Right hindlimb (tissue), 1 donor: ENCODE data around the gene BMPR2.
A peak's percentile ranks its signal among the peaks of the same experiment; 100 is the strongest.
"Not testable (repeated sequence)": the region's sequence is repeated elsewhere in the genome, so short reads cannot be mapped to it uniquely, and the experiment has no call there.

ENCODE experiments used
- DNase-seq: peaks from one replicate; pipeline ENCODE4 v3.0.0-alpha.2; 2018

Gene BMPR2

DNA sequence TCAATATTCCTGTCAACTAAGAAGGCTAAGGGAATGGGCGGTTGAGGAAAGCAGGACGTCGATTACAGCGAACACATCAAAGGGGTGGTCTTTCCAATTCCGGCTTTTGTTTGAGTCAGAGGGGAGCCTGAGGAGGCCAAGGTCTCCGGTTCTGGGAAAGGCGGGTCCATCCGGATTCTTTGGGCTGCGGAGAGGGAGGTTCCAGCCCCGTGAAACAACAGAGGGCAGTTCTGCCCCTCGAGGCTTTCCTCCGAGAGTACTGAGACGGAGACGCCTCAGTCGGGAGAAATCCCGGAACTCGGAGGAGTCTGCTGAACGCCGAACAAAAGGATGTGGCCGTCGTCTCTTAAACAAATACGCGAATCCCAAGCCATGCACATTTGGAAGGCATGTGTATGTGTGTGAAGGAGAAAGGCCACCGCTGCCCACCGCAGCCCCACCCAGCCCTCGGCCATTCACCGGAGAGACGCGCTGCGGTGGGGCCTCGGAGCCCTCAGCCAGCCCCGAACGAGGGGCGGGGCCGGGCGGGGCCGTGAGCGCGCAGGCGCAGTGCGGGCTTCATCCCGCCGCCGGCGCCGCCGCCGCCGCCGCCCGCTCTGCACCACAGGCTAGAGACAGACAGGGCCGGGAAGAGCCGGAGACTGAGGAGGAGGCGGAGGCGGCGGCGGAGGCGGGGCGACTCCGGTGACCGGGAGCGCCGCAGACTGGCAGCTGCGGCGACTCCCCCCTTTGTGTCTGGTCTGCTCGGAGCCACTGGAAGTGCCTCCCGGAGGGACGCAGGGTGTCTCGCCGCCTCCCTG lies at the start of gene BMPR2:
TSS of gene BMPR2 (plus strand) at position 719 of the 800 bp plus-strand sequence. CDS start 1,148 bp downstream, outside the sequence.
- DNase-seq = peak; percentile 95

DNA sequence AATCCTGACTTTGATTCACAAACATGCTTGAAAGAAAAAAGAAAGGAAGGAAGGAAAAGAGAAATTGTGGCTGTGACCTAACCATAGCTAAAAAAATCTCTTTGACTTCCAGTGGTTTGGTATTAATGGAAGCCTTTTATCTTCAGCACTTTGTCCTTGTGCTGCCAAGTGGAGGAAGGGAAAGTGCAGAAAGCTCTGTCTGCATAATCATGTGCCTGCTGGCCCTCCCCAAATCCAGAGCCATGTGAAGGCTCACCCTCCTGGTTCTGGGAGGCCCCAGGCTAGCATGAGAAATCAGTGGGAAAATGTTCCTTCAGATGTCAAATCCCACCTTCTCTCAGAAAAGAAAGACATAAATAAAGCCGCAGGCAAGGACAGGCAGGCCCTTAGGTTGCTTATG lies 48.3 kb upstream of the BMPR2 start:
- DNase-seq = no peak

DNA sequence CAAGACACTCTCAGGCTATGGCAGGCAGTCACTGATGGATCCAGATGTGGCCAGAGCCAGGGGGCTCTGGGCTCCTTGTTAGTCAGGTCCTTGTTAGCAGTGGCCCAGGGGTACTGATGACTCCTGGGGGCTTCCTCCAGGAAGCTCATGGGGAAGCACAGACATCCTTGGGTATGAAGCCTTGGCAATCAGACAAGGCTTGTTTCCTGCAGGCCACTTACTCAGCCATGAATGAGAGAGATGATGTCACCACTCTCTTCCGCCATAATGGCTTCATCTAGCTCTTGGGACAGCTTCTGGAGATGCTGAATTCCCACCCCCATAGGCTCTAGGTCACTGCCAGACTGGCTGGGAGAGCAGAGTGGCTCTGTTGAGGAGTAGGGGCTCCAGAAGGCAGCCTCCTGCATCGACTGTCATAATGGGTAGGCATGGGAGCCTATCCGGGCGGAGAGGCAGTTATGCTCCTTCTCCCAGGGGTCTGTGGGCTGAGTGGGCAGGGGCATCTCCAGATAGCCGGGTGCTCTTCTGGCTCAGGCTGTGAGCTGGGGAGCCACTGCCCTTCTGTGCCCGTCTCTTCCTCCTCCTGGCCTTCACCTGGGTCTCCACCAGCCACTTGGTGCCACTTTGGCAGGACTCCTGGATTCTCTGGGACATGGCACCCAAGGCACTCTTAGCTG lies 40.2 kb upstream of the BMPR2 start:
- no peak for DNase-seq

DNA sequence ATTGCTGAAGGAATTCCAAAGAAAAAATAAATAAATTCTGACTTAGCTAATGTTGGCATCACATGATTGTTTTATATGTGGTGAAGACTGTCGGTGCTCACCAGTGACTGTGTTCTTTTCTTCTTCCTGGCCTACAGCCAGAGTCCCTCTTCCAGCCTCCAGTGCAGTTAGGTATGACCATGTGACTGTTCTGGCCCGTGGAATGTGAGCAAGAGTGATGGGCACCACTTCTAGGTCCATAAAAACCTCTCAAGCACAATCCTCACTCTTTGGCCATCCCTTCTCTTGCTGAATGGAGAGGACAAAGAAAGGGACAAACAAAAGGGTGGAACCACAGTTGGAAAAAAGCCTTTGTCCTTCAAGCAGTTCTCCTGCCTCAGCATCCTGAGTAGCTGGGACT lies 39.0 kb upstream of the BMPR2 start:
- no peak for DNase-seq

DNA sequence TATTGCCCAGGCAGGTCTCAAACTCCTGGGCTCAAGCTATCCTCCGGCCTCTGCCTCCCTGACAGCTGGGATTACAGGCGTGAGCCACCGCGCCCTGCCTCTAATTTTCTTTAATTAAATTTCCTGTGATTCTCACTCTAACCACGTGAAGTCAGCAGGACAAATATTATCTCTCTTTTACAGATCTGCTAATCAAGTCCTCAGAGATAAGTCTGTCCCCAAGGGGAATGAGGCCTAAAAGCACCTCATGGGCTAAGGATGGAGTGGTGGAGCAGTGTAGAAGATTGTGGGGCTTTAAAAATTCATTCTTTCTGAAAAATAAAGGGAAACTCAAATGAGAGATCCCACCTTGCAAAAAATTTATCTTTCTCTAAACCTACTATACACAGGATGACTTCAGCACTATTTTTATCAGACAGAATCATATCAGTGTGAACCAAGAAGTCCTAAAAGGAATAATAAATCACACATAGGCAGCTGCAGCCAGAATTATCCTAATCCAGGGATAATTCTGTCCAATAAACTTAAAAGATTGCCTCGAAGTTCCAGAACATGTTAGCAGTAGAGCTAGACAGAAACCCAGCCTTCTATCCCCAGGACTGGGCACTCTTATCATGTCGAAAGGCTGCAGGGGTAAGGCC lies 38.3 kb upstream of the BMPR2 start:
- DNase-seq = no peak

DNA sequence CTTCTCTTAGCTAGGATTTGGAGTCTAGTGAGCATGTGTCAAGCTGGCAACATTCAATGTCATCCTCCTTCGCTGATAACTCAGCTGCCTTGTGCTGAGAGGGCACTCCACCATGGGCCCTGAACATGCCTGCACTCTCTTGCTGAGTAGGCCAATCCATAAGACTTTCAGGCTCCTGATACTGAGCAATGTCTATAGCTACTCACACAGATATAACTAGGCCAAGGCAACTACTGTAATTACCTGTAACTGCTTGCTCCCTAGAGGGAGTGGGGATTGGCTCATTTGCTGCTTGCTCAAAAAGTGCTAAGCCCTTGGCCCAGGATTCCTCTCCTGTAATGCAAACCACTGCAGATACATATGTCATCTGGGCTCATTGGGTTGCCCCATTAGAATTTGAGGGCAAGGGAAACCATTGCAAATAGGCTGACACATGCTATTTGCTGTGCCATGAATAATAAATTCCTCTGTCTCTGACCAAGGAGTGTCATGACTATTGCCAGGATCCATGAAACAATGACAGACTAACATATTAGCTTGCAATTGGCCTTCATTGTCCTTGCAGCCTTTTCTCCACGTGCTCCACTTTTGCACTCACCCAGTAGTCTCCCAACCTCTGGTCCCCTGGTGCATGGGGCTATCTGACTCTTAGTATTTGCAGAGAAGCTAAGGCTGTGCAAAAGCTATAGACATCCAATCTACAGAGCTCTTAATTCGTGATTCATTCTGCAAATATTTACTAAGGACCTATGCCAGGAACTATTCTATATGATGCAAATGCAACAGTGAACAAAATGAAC lies 36.9 kb upstream of the BMPR2 start:
- no peak for DNase-seq

DNA sequence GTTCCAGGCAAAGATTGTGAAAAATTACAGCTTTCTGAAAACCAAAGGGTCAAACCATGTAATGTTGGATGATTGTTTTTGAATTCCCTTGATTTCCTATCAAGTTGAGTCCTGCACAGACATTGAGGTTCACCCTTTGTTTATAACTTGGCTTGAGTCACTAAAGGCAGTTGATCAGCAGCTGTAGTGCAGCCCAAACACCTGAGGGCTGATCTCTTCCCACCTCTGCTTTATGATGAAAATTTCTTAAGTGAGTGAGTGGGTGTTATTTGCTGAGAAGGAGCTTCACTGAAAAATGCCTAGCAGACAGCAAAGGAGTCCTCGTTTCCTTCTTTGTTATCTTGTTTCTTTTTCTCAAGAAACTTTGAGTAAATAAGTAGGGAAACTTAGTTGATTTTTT lies 31.9 kb upstream of the BMPR2 start:
- no peak for DNase-seq

DNA sequence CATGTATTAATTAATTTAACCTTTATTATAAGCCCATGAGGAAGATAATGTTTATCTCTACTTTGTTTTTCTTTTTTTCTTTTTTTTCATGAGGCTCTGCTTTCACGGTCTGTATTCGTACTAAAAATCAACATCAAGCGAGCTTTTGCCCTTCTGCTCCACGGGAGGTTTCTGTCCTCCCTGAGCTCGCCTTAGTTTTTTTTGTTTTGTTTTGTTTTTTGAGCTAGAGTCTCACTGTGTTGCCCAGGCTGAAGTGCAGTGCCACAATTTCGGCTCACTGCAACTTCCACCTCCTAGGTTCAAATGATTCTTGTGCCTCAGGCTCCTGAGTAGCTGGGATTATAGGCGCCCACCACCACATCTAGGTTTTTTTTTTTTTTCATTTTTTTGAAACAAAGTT lies 29.9 kb upstream of the BMPR2 start:
- no peak for DNase-seq

DNA sequence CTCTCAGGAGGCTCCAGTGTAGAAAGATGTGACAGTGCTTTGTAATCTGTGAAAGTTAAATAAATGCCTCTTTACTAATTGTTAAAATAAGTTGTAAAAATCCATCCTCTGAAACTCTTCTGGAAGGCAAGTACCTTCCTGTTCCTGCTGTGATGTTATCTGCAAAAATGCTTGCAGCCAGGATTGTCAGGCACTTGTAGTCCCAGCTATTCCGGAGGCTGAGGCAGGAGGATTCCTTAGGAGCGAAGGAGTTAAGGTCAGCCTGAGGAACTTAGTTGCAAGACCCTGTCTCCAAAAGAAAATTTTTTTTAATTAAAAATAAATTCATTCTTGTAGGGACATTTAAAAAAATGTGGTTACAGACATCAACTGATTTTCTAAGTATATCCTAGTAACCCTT lies 22.7 kb upstream of the BMPR2 start:
- DNase-seq = no peak

DNA sequence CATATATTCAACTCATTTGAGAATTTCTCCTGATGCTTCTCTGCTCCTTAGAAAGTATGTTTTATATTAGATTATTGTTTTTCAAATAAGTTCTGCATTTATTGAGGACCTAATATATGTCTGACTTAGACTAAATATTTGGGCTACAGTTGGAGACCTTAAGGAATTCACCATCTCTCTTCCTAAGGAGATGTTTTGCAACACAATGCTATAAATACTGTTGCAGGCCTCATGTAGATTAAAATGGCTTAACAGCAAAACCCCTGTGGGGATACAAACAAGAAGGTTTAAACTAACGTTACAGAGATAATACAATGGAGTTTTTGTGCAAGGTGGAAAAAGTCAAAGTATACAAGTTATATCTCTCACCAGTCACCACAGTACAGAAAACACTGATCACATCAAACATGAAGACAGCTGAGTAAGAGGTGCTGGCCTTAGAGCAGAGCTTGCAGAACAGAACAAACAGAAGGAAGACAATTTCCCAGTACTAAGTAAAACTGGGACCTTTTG lies 20.1 kb upstream of the BMPR2 start:
- DNase-seq = no peak

DNA sequence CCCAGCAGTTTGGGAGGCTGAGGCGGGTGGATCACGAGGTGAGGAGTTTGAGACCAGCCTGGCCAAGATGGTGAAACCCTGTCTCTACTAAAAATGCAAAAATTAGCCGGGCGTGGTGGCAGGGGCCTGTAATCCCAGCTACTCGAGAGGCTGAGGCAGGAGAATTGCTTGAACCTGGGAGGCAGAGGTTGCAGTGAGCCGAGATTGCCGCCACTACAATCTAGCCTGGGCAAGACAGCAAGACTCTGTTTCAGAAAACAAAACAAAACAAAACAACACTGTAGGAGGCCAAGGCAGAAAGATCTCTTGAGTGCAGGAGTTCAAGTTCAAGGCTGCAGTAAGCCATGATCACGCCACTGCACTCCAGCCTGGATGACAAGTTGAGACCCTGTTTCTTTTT lies 17.2 kb upstream of the BMPR2 start:
- not testable (repeated sequence) for DNase-seq

DNA sequence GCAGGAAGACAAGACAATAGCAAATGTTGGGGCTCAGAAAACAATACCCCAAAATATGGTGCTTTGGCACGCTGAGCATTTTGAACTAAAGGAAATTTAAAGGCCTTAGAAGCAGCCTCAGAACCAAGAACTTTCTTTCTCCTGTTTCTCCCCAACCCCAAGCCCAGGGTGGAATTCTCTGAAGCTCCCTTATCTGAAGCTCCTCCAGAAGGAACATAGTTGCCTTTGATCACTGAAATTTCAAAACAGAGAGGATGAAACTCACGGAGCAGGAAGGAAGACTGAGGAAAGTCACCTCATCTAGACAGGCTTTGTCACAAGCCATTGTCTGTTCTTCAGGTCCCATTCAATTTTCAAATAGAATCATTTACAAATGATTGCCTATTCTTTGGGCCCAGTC lies 15.5 kb upstream of the BMPR2 start:
- no peak for DNase-seq

DNA sequence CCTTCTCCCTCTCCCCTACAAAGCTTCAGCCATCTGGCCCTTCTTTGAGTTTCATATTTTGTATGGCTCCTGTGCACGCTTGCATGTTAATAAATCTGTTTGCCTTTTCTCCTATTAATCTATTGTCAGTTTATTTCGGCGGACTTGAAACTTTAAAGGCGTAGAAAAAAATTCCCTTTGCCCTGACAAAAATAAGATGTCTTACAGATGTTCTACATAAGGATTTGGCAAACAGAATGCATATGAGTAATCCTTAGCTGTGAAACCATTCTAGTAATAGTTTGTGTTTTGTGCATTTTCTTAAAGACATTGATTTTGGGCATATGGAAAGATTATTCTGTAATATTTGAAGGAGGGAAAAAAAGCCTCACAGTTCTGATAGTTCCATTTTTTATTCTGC lies 15.0 kb upstream of the BMPR2 start:
- DNase-seq = no peak

DNA sequence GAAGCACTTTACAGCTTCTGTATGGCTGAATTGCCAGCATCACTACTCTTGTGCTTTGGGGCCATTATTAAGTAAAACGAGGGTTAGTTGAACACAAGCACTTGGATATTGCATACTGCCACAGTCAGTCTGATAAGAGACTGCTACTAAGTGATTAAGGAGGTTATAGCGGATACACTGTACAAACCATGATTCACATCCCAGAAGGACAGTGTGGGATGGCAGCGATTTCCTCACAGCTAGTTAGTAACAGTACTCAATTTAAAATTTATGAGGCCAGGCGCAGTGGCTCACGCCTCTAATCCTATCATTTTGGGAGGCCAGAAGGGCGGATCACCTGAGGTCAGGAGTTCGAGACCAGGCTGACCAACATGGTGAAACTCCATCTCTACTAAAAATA lies 2.6 kb upstream of the BMPR2 start:
- DNase-seq = no peak

DNA sequence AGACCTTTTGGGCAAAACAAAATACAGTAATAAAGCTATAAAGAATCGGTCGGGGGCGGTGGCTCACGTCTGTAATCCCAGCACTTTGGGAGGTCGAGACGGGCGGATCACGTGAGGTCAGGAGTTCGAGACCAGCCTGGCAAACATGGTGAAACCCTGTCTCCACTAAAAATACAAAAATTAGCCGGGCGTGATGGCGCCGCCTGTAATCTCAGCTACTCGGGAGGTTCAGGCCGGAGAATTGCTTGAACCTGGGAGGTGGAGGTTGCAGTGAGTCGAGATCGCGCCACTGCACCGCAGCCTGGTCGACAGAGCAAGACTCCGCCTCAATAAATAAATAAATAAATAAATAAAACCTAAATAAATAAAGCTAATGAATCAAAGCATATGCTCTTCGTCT lies 1.7 kb upstream of the BMPR2 start:
- not testable (repeated sequence) for DNase-seq

DNA sequence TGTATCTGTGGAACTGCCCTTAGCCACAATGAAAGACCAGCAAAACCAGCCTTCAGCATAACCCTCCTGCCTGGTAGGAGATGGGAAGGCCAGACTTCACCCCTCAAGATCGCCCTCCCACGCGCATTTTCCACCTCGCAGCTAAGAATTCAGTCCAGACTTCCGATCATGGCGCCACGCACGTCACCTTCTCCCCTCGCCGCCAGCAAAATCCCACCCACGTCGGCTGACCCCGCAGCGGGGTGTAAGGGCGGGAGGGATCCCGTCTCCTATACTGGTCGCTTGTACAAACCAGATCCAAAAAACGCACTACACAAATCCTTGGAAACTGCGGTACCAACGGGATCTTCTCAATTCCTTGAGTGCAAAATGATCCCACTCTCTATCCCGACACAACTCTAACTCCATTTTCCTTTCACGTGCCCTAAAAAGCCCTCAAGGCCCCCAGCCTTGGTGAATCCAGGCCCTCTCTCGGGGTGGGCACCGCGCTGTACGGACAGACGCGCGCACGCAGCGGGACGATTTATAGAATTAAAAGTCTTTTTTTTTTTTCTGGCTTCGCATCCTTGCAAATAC lies 1.0 kb upstream of the BMPR2 start:
- peak; percentile 91 for DNase-seq

DNA sequence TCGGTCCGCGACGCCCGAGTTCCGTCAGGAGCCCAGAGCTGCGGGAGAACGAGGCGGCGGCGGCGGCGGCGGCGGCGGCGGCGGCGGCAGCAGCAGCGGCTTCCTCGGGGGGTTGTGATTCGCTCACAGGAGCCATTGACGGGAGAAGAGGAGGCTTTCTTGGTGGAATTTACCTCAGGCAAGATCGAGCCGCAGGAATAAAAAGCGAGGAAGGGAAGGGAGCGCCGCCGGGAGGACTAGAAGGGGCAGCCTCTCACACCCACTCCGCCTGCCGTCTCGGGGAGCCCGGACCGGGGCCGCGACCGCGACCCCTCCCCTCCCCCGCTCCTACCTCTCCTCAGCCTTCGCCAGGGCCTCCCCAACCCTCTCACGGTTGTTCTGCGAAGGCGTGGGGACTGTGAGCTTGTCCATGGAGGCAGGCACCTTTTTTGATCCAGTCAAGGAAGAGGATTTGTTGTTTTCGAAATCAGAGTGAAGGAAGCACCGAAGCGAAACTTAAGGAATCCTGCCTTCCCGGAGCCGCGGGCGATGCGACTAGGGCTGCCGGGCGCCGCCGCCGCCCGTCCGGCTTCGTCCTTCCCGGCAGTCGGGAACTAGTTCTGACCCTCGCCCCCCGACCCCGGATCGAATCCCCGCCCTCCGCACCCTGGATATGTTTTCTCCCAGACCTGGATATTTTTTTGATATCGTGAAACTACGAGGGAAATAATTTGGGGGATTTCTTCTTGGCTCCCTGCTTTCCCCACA lies 506 bp downstream of the BMPR2 start:
- peak; percentile 70 for DNase-seq

DNA sequence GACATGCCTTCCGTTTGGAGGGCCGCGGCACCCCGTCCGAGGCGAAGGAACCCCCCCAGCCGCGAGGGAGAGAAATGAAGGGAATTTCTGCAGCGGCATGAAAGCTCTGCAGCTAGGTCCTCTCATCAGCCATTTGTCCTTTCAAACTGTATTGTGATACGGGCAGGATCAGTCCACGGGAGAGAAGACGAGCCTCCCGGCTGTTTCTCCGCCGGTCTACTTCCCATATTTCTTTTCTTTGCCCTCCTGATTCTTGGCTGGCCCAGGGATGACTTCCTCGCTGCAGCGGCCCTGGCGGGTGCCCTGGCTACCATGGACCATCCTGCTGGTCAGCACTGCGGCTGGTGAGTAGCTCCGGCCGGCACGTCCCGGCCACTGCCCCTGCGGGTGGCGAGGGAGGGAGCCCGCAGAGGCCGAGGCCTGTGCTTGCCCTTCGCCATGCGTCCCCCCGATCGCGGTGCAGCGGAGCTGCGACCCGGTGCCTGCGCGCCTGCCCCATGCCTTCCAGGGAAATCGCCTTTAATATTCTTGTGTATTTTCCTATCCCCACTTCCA lies 1.2 kb downstream of the BMPR2 start:
- peak; percentile 48 for DNase-seq

DNA sequence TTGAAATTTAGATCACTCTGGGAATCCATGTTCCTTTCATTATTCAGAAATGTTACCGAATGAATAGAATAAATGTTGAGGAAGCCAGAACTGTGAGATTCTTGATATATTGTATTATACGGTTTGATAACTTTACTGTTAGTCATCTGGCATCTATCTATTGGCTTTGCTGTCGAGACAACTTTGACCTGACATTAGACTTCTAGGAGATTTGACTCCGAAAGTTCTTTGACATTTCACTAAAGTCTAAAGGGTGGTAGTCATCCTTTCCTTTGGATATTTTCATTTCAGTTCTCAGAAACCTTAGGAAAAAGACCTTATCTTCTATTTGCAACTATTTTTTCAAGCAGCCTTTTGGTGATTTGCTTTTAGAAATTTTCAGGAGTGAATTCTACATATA lies 1.9 kb downstream of the BMPR2 start:
- no peak for DNase-seq

DNA sequence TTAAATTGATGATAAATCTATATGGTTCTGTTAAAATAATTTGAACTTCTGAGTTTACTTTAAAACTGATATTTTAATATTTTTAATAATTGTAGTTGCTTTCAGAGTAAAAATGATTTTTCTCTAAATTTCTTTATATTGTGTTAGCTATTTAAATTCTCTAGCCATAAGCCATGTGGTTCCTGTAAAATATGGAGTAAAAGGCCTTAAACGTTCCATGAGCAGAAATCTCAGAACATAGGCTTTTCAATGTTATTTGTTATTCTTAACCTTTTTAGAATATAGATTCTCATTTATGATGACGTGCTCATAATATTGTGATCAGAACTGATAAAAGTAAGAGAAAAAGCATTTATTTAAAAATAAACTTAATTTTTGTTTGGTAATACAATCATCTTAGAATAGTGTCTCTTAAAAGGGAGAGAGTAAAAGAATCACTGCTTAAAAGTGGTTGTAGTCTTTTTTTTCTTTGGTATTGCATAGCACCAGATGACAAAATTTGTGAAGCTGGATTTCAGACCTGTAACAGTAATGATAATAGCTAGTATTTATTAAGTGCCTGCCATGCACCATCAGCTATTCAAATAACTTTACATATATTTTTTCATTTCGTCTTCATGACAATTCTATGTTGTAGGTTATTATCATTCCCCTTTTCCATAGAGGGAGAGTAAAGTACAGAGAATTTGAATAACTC lies 2.7 kb downstream of the BMPR2 start:
- no peak for DNase-seq

DNA sequence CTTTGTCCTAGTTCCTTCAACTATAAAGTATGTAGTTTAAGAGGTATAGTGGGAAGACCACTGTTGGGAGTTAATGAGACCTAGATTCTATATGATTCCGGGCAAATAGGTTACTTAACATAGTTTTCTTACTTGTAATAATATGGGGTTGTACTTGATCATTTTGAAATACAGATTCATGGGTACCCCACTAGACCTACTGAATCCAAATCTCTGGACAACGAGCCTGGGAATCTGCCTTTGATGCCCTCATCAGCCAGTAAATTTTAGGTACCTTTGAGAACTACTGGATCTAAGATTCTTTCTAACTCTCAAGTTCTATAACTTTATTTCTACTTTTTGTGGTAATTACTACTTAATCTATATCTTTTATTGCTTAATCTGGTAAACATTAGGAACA lies 6.6 kb downstream of the BMPR2 start:
- no peak for DNase-seq
